Measurements from ENCODE around the gene MVB12B.

- TF ChIP-seq POLR2A (IDR thresholded peaks at IDR 0.05; ENCODE audit: low read length): no peak
- TF ChIP-seq GATA1 (IDR thresholded peaks at IDR 0.05; ENCODE audit: low read depth, low read length): no peak
These were observed 69.0 kb downstream of the MVB12B start for GRCh38 chr9:126395439-126396212.

Data from erythroblast (primary cell).